ENCODE data around the gene ALG14. TPM values are rescaled to one million over a fixed set of nuclear protein-coding genes. Genes with fewer than 3 reads are reported as not detected.

The ALG14 gene
- total and polyA plus RNA-seq, 4 experiments from 2014 or later: 1.1 to 6.8 (median 3.7) TPM

- Mint-ChIP-seq H3K27me3 (no peaks in the 10 kb centered on the region), H3K4me3 (no peak overlapping the region), H3K9me3 (no peaks in the 10 kb centered on the region), H3K4me1 (peaks cover 0 to 5% (median 4%) of the 10 kb centered on the region in 4 donors), H3K36me3 (no peaks in the 10 kb centered on the region), H3K27ac (no peak overlapping the region)
- no peak overlapping the region for H3K4me3 ChIP-seq (ENCODE audit: low read length in 2 of 2)
- no peaks in the 10 kb centered on the region for H3K27me3 ChIP-seq (ENCODE audit: insufficient read depth, low read length)
- DNase-seq: no peak
- no peaks in the 10 kb centered on the region for H3K9me3 ChIP-seq (ENCODE audit: control insufficient read depth in 1 of 2, low read length in 2 of 2)
- H3K27ac ChIP-seq (ENCODE audit: low read depth, low read length): no peak overlapping the region
- H3K4me1 ChIP-seq (ENCODE audit: insufficient read depth, low read length): peaks cover 3% of the 10 kb centered on the region
- CTCF ChIA-PET (ENCODE audit: partially characterized antibody): interaction anchor here (0.7 kb wide), 2 partner anchors 69 to 1908 kb away, joined by 3 to 6 read pairs; no protein-coding TSS in a partner anchor
- no peaks in the 10 kb centered on the region for H3K36me3 ChIP-seq (ENCODE audit: insufficient read depth, low read length)
- intact Hi-C loops (cut with micrococcal nuclease): no loop called here
- POLR2A ChIA-PET (ENCODE audit: partially characterized antibody): no interaction called here
Measured at GRCh38 chr1:94979131-94979530, 93.6 kb downstream of the ALG14 start.

- H3K4me1 Mint-ChIP-seq: peaks cover 0 to 5% (median 4%) of the 10 kb centered on the region in 4 donors
- ChIA-PET CTCF (ENCODE audit: partially characterized antibody) (interaction anchor here (0.7 kb wide), 1 partner anchor 69 kb away, joined by 6 read pairs; no protein-coding TSS in a partner anchor), POLR2A (ENCODE audit: partially characterized antibody) (no interaction called here)
- Histone ChIP-seq H3K36me3 (ENCODE audit: insufficient read depth, low read length) (no peaks in the 10 kb centered on the region), H3K27ac (ENCODE audit: low read depth, low read length) (no peak overlapping the region), H3K4me3 (ENCODE audit: low read length in 2 of 2) (no peak overlapping the region), H3K9me3 (ENCODE audit: control insufficient read depth in 1 of 2, low read length in 2 of 2) (no peaks in the 10 kb centered on the region), H3K4me1 (ENCODE audit: insufficient read depth, low read length) (peaks cover 3% of the 10 kb centered on the region), H3K27me3 (ENCODE audit: insufficient read depth, low read length) (no peaks in the 10 kb centered on the region)
- DNase-seq: no peak
- no peak overlapping the region for H3K27ac Mint-ChIP-seq
- no peaks in the 10 kb centered on the region for H3K9me3 Mint-ChIP-seq
- H3K4me3 Mint-ChIP-seq: no peak overlapping the region
- no peaks in the 10 kb centered on the region for H3K36me3 Mint-ChIP-seq
- H3K27me3 Mint-ChIP-seq: no peaks in the 10 kb centered on the region
- intact Hi-C loops (cut with micrococcal nuclease): no loop called here
Measured at GRCh38 chr1:94978401-94978800, 94.3 kb downstream of the ALG14 start.

GRCh38 chr1:94976971-94977548, 95.7 kb downstream of the ALG14 start:
- ChIA-PET POLR2A (ENCODE audit: partially characterized antibody) (no interaction called here), CTCF (ENCODE audit: partially characterized antibody) (no interaction called here)
- Mint-ChIP-seq H3K27me3 (no peaks in the 10 kb centered on the region), H3K4me3 (no peak overlapping the region), H3K36me3 (no peaks in the 10 kb centered on the region), H3K9me3 (no peaks in the 10 kb centered on the region), H3K27ac (no peak overlapping the region), H3K4me1 (peaks cover 0 to 5% (median 4%) of the 10 kb centered on the region in 4 donors)
- intact Hi-C loops (cut with micrococcal nuclease): no loop called here
- Histone ChIP-seq H3K9me3 (ENCODE audit: control insufficient read depth in 1 of 2, low read length in 2 of 2) (no peaks in the 10 kb centered on the region), H3K27me3 (ENCODE audit: insufficient read depth, low read length) (no peaks in the 10 kb centered on the region), H3K4me1 (ENCODE audit: insufficient read depth, low read length) (peaks cover 3% of the 10 kb centered on the region), H3K36me3 (ENCODE audit: insufficient read depth, low read length) (no peaks in the 10 kb centered on the region), H3K4me3 (ENCODE audit: low read length in 2 of 2) (no peak overlapping the region), H3K27ac (ENCODE audit: low read depth, low read length) (no peak overlapping the region)
- no peak for DNase-seq

GRCh38 chr1:94974824-94975223, 97.9 kb downstream of the ALG14 start:
- Mint-ChIP-seq H3K36me3 (no peaks in the 10 kb centered on the region), H3K27me3 (no peaks in the 10 kb centered on the region), H3K9me3 (no peaks in the 10 kb centered on the region), H3K4me3 (no peak overlapping the region), H3K4me1 (no peaks in the 10 kb centered on the region), H3K27ac (no peak overlapping the region)
- no peak for DNase-seq
- POLR2A ChIA-PET (ENCODE audit: partially characterized antibody): no interaction called here
- CTCF ChIA-PET (ENCODE audit: partially characterized antibody): no interaction called here
- Histone ChIP-seq H3K27ac (ENCODE audit: low read depth, low read length) (no peak overlapping the region), H3K4me1 (ENCODE audit: insufficient read depth, low read length) (no peaks in the 10 kb centered on the region), H3K27me3 (ENCODE audit: insufficient read depth, low read length) (no peaks in the 10 kb centered on the region), H3K9me3 (ENCODE audit: control insufficient read depth in 1 of 2, low read length in 2 of 2) (no peaks in the 10 kb centered on the region), H3K4me3 (ENCODE audit: low read length in 2 of 2) (no peak overlapping the region), H3K36me3 (ENCODE audit: insufficient read depth, low read length) (no peaks in the 10 kb centered on the region)
- intact Hi-C loops (cut with micrococcal nuclease): no loop called here

GRCh38 chr1:94974241-94974640, 98.5 kb downstream of the ALG14 start:
- Mint-ChIP-seq H3K27me3 (no peaks in the 10 kb centered on the region), H3K4me1 (no peaks in the 10 kb centered on the region), H3K9me3 (no peaks in the 10 kb centered on the region), H3K27ac (no peak overlapping the region), H3K4me3 (no peak overlapping the region), H3K36me3 (no peaks in the 10 kb centered on the region)
- H3K4me3 ChIP-seq (ENCODE audit: low read length in 2 of 2): no peak overlapping the region
- no peaks in the 10 kb centered on the region for H3K4me1 ChIP-seq (ENCODE audit: insufficient read depth, low read length)
- ChIA-PET POLR2A (ENCODE audit: partially characterized antibody) (no interaction called here), CTCF (ENCODE audit: partially characterized antibody) (no interaction called here)
- no peaks in the 10 kb centered on the region for H3K36me3 ChIP-seq (ENCODE audit: insufficient read depth, low read length)
- no peak for DNase-seq
- H3K27ac ChIP-seq (ENCODE audit: low read depth, low read length): no peak overlapping the region
- intact Hi-C loops (cut with micrococcal nuclease): no loop called here
- no peaks in the 10 kb centered on the region for H3K9me3 ChIP-seq (ENCODE audit: control insufficient read depth in 1 of 2, low read length in 2 of 2)
- no peaks in the 10 kb centered on the region for H3K27me3 ChIP-seq (ENCODE audit: insufficient read depth, low read length)

GRCh38 chr1:94973309-94973922, 99.3 kb downstream of the ALG14 start:
- CTCF ChIA-PET (ENCODE audit: partially characterized antibody): no interaction called here

GRCh38 chr1:94971491-94971924, 101.2 kb downstream of the ALG14 start:
- Mint-ChIP-seq H3K9me3 (peaks cover 0 to 2% (median 0%) of the 10 kb centered on the region in 8 donors), H3K36me3 (peaks cover 0 to 5% of the 10 kb centered on the region in 2 donors), H3K27ac (no peak overlapping the region), H3K4me1 (no peaks in the 10 kb centered on the region), H3K4me3 (no peak overlapping the region), H3K27me3 (no peaks in the 10 kb centered on the region)
- DNase-seq: no peak
- ChIA-PET POLR2A (ENCODE audit: partially characterized antibody) (no interaction called here), CTCF (ENCODE audit: partially characterized antibody) (no interaction called here)
- Histone ChIP-seq H3K9me3 (ENCODE audit: control insufficient read depth in 1 of 2, low read length in 2 of 2) (no peaks in the 10 kb centered on the region), H3K4me1 (ENCODE audit: insufficient read depth, low read length) (no peaks in the 10 kb centered on the region), H3K4me3 (ENCODE audit: low read length in 2 of 2) (no peak overlapping the region), H3K27me3 (ENCODE audit: insufficient read depth, low read length) (no peaks in the 10 kb centered on the region), H3K36me3 (ENCODE audit: insufficient read depth, low read length) (no peaks in the 10 kb centered on the region), H3K27ac (ENCODE audit: low read depth, low read length) (no peak overlapping the region)
- intact Hi-C loops (cut with micrococcal nuclease): no loop called here

More at GRCh38 chr1:94973309-94973922, 99.3 kb downstream of the ALG14 start:
- no peaks in the 10 kb centered on the region for H3K4me1 ChIP-seq (ENCODE audit: insufficient read depth, low read length)
- no peaks in the 10 kb centered on the region for H3K27me3 Mint-ChIP-seq
- no peak overlapping the region for H3K4me3 Mint-ChIP-seq
- intact Hi-C loops (cut with micrococcal nuclease): no loop called here
- POLR2A ChIA-PET (ENCODE audit: partially characterized antibody): no interaction called here
- H3K36me3 ChIP-seq (ENCODE audit: insufficient read depth, low read length): no peaks in the 10 kb centered on the region
- no peaks in the 10 kb centered on the region for H3K9me3 ChIP-seq (ENCODE audit: control insufficient read depth in 1 of 2, low read length in 2 of 2)
- H3K27me3 ChIP-seq (ENCODE audit: insufficient read depth, low read length): no peaks in the 10 kb centered on the region
- DNase-seq: no peak
- H3K36me3 Mint-ChIP-seq: peaks cover 0 to 4% of the 10 kb centered on the region in 2 donors
- no peak overlapping the region for H3K27ac Mint-ChIP-seq
- H3K4me3 ChIP-seq (ENCODE audit: low read length in 2 of 2): no peak overlapping the region
- H3K9me3 Mint-ChIP-seq: peaks cover 0 to 2% (median 0%) of the 10 kb centered on the region in 8 donors
- no peak overlapping the region for H3K27ac ChIP-seq (ENCODE audit: low read depth, low read length)
- H3K4me1 Mint-ChIP-seq: no peaks in the 10 kb centered on the region
